Measurements from ENCODE around the gene RPTOR. TPM values are rescaled to one million over a fixed set of nuclear protein-coding genes. Genes with fewer than 3 reads are reported as not detected.
A peak's percentile ranks its signal among the peaks of the same experiment; 100 is the strongest.

RPTOR gene
- total RNA-seq, 1 experiment from 2014 or later = 25.1 TPM

GRCh38 chr17:80546267-80546666 is 1.6 kb downstream of the RPTOR start:
- Histone ChIP-seq H4K20me1 (ENCODE audit: control insufficient read depth, insufficient read depth, insufficient read length) (no peaks in the 10 kb centered on the region), H3K9me3 (ENCODE audit: control insufficient read depth, low read depth, low read length) (no peaks in the 10 kb centered on the region), H4K91ac (ENCODE audit: insufficient read length, low read depth, low read length) (no peak overlapping the region), H3K23ac (ENCODE audit: insufficient read length, low read depth, low read length) (no peak overlapping the region), H2BK120ac (ENCODE audit: low read depth, low read length, poor library complexity, severe bottlenecking) (no peak overlapping the region), H3K4me1 (ENCODE audit: insufficient read depth, low read length) (peaks cover 5% of the 10 kb centered on the region; the same call in 1 of the 2 replicates), H3K4me2 (ENCODE audit: insufficient read depth, insufficient read length, low read length) (peak overlapping the region; percentile 37), H2BK20ac (ENCODE audit: low read depth, low read length, poor library complexity, severe bottlenecking) (no peak overlapping the region), H2BK5ac (ENCODE audit: insufficient read length, low read length) (no peak overlapping the region), H2BK15ac (ENCODE audit: low read depth, low read length) (no peak overlapping the region), H3K9ac (ENCODE audit: extremely low read depth, insufficient read length, low read length) (peak overlapping the region; percentile 36), H3K4ac (ENCODE audit: low read depth, low read length) (no peak overlapping the region), H3K14ac (ENCODE audit: insufficient read depth, low read length) (no peak overlapping the region), H3T11ph (ENCODE audit: low read length) (no peak overlapping the region), H3K27ac (ENCODE audit: insufficient read length, low read depth, low read length) (no peak overlapping the region), H2AFZ (ENCODE audit: low read length) (no peak overlapping the region), H3K79me2 (ENCODE audit: insufficient read depth, low read length) (peaks cover 11% of the 10 kb centered on the region; the same call in 1 of the 2 replicates), H4K8ac (replicated peaks; ENCODE audit: insufficient read length, low read depth, low read length) (no peak overlapping the region), H3K79me1 (ENCODE audit: insufficient read depth, low read depth, low read length, poor library complexity, severe bottlenecking) (peaks cover 19% of the 10 kb centered on the region), H2BK12ac (ENCODE audit: insufficient read length, low read depth, low read length) (no peak overlapping the region), H3K18ac (ENCODE audit: insufficient read length, low read depth, low read length) (no peak overlapping the region), H3K56ac (ENCODE audit: insufficient read length, low read depth, low read length) (no peak overlapping the region), H3K23me2 (ENCODE audit: insufficient read length, low read depth, low read length, poor library complexity, severe bottlenecking) (peaks cover 5% of the 10 kb centered on the region), H3K27me3 (ENCODE audit: insufficient read depth, low read length) (no peaks in the 10 kb centered on the region), H2AK5ac (ENCODE audit: insufficient read length, low read length) (no peak overlapping the region), H4K5ac (ENCODE audit: insufficient read length, low read depth, low read length) (no peak overlapping the region)
- Mint-ChIP-seq H3K36me3 (ENCODE audit: insufficient read depth in 1 of 3, low read depth in 3 of 3) (no peaks in the 10 kb centered on the region), H3K9me3 (0 out of 5 replicates have a peak, but pooled peaks cover 0 to 2% of the 10 kb centered on the region in 2 experiments), H3K4me1 (peaks cover 16 to 21% of the 10 kb centered on the region in 2 experiments), H3K4me3 (peak overlapping the region; percentile 93 to 94), H3K27ac (no peak overlapping the region), H3K27me3 (ENCODE audit: low read depth) (peaks cover 29% of the 10 kb centered on the region)
- no peak for DNase-seq
- WGBS (ENCODE audit: extremely low coverage, insufficient read length, low lambda C conversion rate) = no CpG with 5 or more reads among the region's 5 CpGs
- no peak for TF ChIP-seq CTCF (conservative IDR thresholded peaks at IDR 0.05)

Data from H9 (cell line).